Endodermal cell (in vitro differentiated cells): ENCODE measurements around the gene CEACAM1. TPM values are rescaled to one million over a fixed set of nuclear protein-coding genes. Genes with fewer than 3 reads are reported as not detected.

Experiments
- DNase-seq: peaks from one replicate; pipeline ENCODE4 v3.0.0-alpha.2; 2017
- H3K27ac ChIP-seq: 2 replicates; pipeline ENCODE4 v1.5.1; 2013; ENCODE audit warnings: mild to moderate bottlenecking, low read depth, low read length, moderate library complexity
- H3K27me3 ChIP-seq: 2 replicates; pipeline ENCODE4 v1.6.1; 2013; ENCODE audit warnings: mild to moderate bottlenecking, low read length, moderate library complexity; ENCODE audit not compliant: insufficient read depth, control insufficient read depth, poor library complexity, severe bottlenecking
- H3K36me3 ChIP-seq: 2 replicates; pipeline ENCODE4 v1.7.0; 2013; ENCODE audit warnings: mild to moderate bottlenecking, low read length, moderate library complexity; ENCODE audit not compliant: control insufficient read depth, insufficient read depth
- H3K4me1 ChIP-seq: one replicate; pipeline ENCODE4 v1.7.0; 2013; ENCODE audit warnings: low read length; ENCODE audit not compliant: control insufficient read depth, insufficient read depth
- H3K4me3 ChIP-seq: 2 replicates; pipeline ENCODE4 v1.5.1; 2013; ENCODE audit warnings: mild to moderate bottlenecking, low read length, moderate library complexity
- H3K9ac ChIP-seq: 2 replicates; pipeline ENCODE4 v1.6.1; 2013; ENCODE audit warnings: mild to moderate bottlenecking, low read length, moderate library complexity; ENCODE audit not compliant: poor library complexity, severe bottlenecking; ENCODE audit errors: extremely low read depth
- H3K9me3 ChIP-seq: 2 replicates; pipeline ENCODE4 v1.6.1; 2013; ENCODE audit warnings: mild to moderate bottlenecking, low read length, moderate library complexity; ENCODE audit not compliant: control insufficient read depth
- H3K27ac Mint-ChIP-seq: 2 replicates; pipeline ENCODE4 v1.8.0; 2020; ENCODE audit warnings: mixed read lengths
- H3K27me3 Mint-ChIP-seq: 2 replicates; pipeline ENCODE4 v1.8.0; 2021; ENCODE audit warnings: mild to moderate bottlenecking, mixed read lengths; ENCODE audit not compliant: insufficient read depth
- H3K36me3 Mint-ChIP-seq: 2 replicates; pipeline ENCODE4 v1.8.0; 2020; ENCODE audit warnings: low read depth, mixed read lengths
- H3K4me1 Mint-ChIP-seq: 2 replicates; pipeline ENCODE4 v1.8.0; 2020; ENCODE audit warnings: mixed read lengths
- H3K4me3 Mint-ChIP-seq: 2 replicates; pipeline ENCODE4 v1.8.0; 2020; ENCODE audit warnings: mild to moderate bottlenecking, moderate library complexity, mixed read lengths
- H3K9me3 Mint-ChIP-seq: 2 replicates; pipeline ENCODE4 v1.8.0; 2020; ENCODE audit warnings: mild to moderate bottlenecking, mixed read lengths
- CTCF ChIP-seq: fragments of 200-600 bp; sonication (generic); conservative IDR thresholded peaks from 2 replicates; pipeline ENCODE4 v1.5.0; 2021; ENCODE audit warnings: antibody characterized with exemption, mild to moderate bottlenecking
- WGBS, 2 experiments: methylation state at CpG; one replicate each; pipeline versions ENCODE4 v1.1.5 to v1.1.7; 2013; ENCODE audit warnings: missing lambda C conversion rate in 2 of 2, mixed read lengths in 1 of 2; ENCODE audit not compliant: insufficient coverage in 1 of 2, insufficient read length in 1 of 2; 5-methylcytosine and 5-hydroxymethylcytosine counted together
- long read RNA-seq, 4 experiments: library from polyadenylated mRNA in 2 of 4; library from RNA in 1 of 4; library from capped mRNA in 1 of 4; stranded (forward) in 3 of 4; unstranded in 1 of 4; transcript quantifications; one replicate each; pipeline ENCODE4 v2.0.0, GENCODE V29; 2020 to 2021; ENCODE audit warnings: inconsistent platforms in 1 of 4
- polyA plus RNA-seq, 2 experiments: library from polyadenylated mRNA; stranded (reverse); fragments of 50-300 nt; gene quantifications; one replicate each; pipeline ENCODE4 v1.2.3, GENCODE V29; 2013
- total RNA-seq, 2 donors: library from RNA; stranded (reverse); fragmentation: NEBNext Ultra II Directional in 1 of 2; extraction: Animal tissue kit (Norgen Biotek cat#: 25700) in 1 of 2; gene quantifications; 2 replicates in 1 of 2; 3 replicates in 1 of 2; pipeline ENCODE4 v1.2.1, GENCODE V29; 2021

The CEACAM1 gene
- 1 to 10 TPM; 1.0 to 1.5 TPM for total RNA-seq
- polyA plus RNA-seq (2013, experiment 1 of 2): 0.57 TPM
- not detected for polyA plus RNA-seq (2013, experiment 2 of 2)
- long read RNA-seq, experiment 1: 0 reads
- long read RNA-seq, experiment 2, partial matches to known transcripts: 0 of 1 reads
- long read RNA-seq, experiment 2, other reads (novel, unspliced or antisense): 0 of 1 reads
- long read RNA-seq, experiment 3, partial matches to known transcripts: 0 of 3 reads
- long read RNA-seq, experiment 3, other reads (novel, unspliced or antisense): 1 of 3 reads
- long read RNA-seq, experiment 4: 0 reads

DNA sequence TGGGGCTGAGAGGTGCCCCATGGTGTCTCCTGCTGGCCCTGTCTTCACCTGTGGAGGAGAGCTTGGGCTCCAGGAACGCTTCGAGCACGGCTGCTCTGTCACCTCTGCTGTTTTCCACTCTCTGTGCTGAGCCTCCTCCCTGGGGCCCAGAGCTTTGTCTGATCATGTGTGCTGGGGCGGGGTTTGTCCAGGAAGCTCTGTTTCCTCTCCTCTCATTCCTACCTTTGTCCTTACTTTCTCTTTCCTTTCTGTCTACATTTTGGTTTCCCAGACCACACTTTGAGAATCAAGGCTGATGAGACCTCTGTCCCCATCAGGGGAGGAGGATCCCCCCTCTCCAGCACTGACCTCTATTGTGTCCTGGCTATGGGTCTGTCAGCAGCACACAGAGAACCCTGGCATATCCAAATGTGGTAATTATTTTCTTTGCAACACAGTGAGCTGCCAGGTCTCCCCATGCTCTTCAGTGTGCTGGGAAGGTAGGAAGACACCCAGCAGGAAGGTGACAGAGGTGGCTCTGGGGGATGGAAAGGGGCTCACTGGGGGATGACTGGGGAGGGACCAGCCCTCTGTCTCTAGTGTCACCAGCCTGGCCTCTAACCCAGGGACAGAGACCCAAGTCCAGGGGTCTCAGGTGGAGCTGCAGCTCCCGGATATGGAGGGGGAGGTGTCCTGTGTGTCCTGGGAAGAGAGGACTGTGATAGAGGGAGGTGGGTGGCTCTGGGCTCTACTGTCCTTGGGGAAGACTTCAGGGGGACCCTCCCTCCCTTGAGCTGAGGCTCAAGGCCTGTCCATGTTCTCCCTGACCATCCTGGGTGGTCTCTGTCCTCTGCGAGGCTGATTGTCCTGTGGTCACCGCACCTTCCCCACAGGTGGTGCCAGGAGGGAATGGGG, at the start of gene CEACAM1:
Gene CEACAM1, minus strand, starts transcription at position 128 of the 894 bp plus-strand sequence. Its CDS starts 107 bp downstream, at position 21.
- no peak within 1 kb of the TSS for H3K4me3 Mint-ChIP-seq
- peaks cover 14% of the 10 kb centered on the region for H3K4me1 Mint-ChIP-seq
- no peak within 1 kb of the TSS for H3K4me3 ChIP-seq
- peaks cover 3% of the 10 kb centered on the region for H3K27me3 Mint-ChIP-seq
- no peaks in the 10 kb centered on the region for H3K9me3 ChIP-seq
- WGBS, 2 experiments: 89 to 93% methylated on average over 3 to 7 of the region's 7 CpGs
- H3K27ac ChIP-seq: no peak within 1 kb of the TSS
- no peak within 1 kb of the TSS for H3K27ac Mint-ChIP-seq
- no peak for DNase-seq
- TF ChIP-seq CTCF: no peak
- H3K4me1 ChIP-seq: peaks cover 2% of the 10 kb centered on the region
- no peaks in the 10 kb centered on the region for H3K9me3 Mint-ChIP-seq
- no peaks in the 10 kb centered on the region for H3K36me3 ChIP-seq
- H3K36me3 Mint-ChIP-seq: peaks cover 2% of the 10 kb centered on the region
- no peaks in the 10 kb centered on the region for H3K27me3 ChIP-seq
- H3K9ac ChIP-seq: no peak within 1 kb of the TSS

GRCh38 chr19:42577016-42577415, 48.7 kb upstream of the CEACAM1 start:
- Mint-ChIP-seq H3K4me3 (no peak overlapping the region), H3K9me3 (no peaks in the 10 kb centered on the region), H3K4me1 (peaks cover 6% of the 10 kb centered on the region), H3K27me3 (peaks cover 26% of the 10 kb centered on the region), H3K27ac (no peak overlapping the region), H3K36me3 (no peaks in the 10 kb centered on the region)
- Histone ChIP-seq H3K36me3 (no peaks in the 10 kb centered on the region), H3K27ac (no peak overlapping the region), H3K9ac (no peak overlapping the region), H3K4me3 (no peak overlapping the region), H3K27me3 (peaks cover 12% of the 10 kb centered on the region), H3K9me3 (no peaks in the 10 kb centered on the region), H3K4me1 (no peaks in the 10 kb centered on the region)
- no peak for TF ChIP-seq CTCF
- 92% methylated on average over 1 of the region's 1 CpG; no CpG with 5 or more reads in 1 of the 2 experiments for WGBS, 2 experiments
- DNase-seq: no peak

DNA sequence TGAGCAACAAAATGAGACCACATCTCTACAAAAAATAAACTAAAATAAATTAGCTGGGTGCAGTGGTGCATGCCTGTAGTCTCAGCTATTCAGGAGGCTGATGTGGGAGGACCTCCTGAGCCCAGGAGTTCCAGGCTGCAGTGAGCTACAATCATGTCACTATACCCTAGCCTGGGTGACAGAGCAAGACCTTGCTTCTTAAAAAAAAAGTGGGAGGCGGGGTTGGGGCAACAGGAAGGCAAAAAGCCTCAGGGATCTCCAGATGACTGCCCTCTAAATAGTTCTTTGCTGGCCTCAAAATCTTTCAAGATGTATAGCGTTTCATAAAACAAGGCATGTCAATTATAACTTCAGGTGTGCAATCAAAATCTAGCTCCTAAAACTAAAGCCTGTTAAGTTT, 48.0 kb upstream of the CEACAM1 start:
- no peaks in the 10 kb centered on the region for H3K36me3 Mint-ChIP-seq
- Histone ChIP-seq H3K27me3 (peaks cover 12% of the 10 kb centered on the region), H3K4me3 (no peak overlapping the region), H3K9me3 (no peaks in the 10 kb centered on the region), H3K27ac (no peak overlapping the region), H3K9ac (no peak overlapping the region), H3K36me3 (no peaks in the 10 kb centered on the region), H3K4me1 (no peaks in the 10 kb centered on the region)
- peaks cover 6% of the 10 kb centered on the region for H3K4me1 Mint-ChIP-seq
- DNase-seq: no peak
- peaks cover 26% of the 10 kb centered on the region for H3K27me3 Mint-ChIP-seq
- no peak overlapping the region for H3K27ac Mint-ChIP-seq
- H3K4me3 Mint-ChIP-seq: no peak overlapping the region
- TF ChIP-seq CTCF: no peak
- H3K9me3 Mint-ChIP-seq: no peaks in the 10 kb centered on the region
- WGBS, 2 experiments: 90 to 100% methylated on average over 1 to 2 of the region's 2 CpGs
